ENCODE results near the gene LDHAL6B.

LDHAL6B gene

GRCh38 chr15:59256482-59256881 is 49.8 kb downstream of the LDHAL6B start:
- H3K4me3 ChIP-seq (replicated peaks; ENCODE audit: low read depth, low read length), result no peak overlapping the region
- DNase-seq (ENCODE audit: extremely low read depth, low read depth), result no peak
- TF ChIP-seq, protein P1, sequence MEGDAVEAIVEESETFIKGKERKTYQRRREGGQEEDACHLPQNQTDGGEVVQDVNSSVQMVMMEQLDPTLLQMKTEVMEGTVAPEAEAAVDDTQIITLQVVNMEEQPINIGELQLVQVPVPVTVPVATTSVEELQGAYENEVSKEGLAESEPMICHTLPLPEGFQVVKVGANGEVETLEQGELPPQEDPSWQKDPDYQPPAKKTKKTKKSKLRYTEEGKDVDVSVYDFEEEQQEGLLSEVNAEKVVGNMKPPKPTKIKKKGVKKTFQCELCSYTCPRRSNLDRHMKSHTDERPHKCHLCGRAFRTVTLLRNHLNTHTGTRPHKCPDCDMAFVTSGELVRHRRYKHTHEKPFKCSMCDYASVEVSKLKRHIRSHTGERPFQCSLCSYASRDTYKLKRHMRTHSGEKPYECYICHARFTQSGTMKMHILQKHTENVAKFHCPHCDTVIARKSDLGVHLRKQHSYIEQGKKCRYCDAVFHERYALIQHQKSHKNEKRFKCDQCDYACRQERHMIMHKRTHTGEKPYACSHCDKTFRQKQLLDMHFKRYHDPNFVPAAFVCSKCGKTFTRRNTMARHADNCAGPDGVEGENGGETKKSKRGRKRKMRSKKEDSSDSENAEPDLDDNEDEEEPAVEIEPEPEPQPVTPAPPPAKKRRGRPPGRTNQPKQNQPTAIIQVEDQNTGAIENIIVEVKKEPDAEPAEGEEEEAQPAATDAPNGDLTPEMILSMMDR (IDR thresholded peaks at IDR 0.05; ENCODE audit: low read depth, low read length, missing control alignments), result no peak

DNA sequence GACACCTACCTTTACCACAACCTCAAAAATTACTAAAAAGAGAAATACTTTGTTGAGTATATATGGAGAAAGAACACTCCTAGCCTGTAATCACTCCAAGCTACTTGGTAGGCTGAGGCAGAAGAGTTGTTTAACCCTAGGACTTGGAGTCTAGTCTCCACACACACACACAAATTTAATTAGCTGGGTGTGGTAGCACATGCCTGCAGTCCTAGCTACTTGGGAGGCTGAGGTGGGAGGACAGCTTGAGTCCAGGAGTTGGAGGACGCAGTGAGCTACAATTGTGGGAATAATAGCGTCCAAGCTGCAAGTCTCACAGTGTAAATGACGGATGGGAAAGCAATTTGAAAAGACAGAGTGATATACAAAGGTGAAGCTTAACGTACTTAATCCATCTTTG is 50.5 kb downstream of the LDHAL6B start:
- no peak overlapping the region for H3K4me3 ChIP-seq (replicated peaks; ENCODE audit: low read depth, low read length)
- no peak for DNase-seq (ENCODE audit: extremely low read depth, low read depth)
- TF ChIP-seq, protein P1 (IDR thresholded peaks at IDR 0.05; ENCODE audit: low read depth, low read length, missing control alignments), result no peak
